RWPE1 (cell line): ENCODE measurements around the gene C1orf159.

ENCODE experiments used
- CTCF ChIA-PET: fragments of 350-600 bp; sonication (Branson Sonifier 250); formaldehyde crosslinking; extraction: SDS; loops from one replicate; lab custom pipeline; 2021; lab: Yijun Ruan, JAX
- POLR2A ChIA-PET: fragments of 400-600 bp; formaldehyde crosslinking; extraction: SDS; loops from one replicate; lab custom pipeline; 2020; ENCODE audit warnings: antibody characterized with exemption; ENCODE audit not compliant: low non-redundant PET; lab: Yijun Ruan, JAX
- DNase-seq: peaks from one replicate; pipeline ENCODE4 v3.0.0; 2012; ENCODE audit warnings: low spot score
- H3K27ac ChIP-seq: fragments of 450-650 bp; 2 replicates; pipeline ENCODE4 v1.5.1; 2017
- TF ChIP-seq, protein P1 (sequence below): fragments of 450-650 bp; conservative IDR thresholded peaks from 2 replicates; pipeline ENCODE4 v1.5.1; 2017; ENCODE audit warnings: low read depth, mild to moderate bottlenecking

C1orf159 gene

GRCh38 chr1:1120096-1120495 lies 4.2 kb upstream of the C1orf159 start:
- CTCF ChIA-PET: interaction anchor here (4.1 kb wide), 1 partner anchor 171 kb away, joined by 61 read pairs; no protein-coding TSS in a partner anchor
- DNase-seq: no peak
- POLR2A ChIA-PET: no interaction called here
- no peak overlapping the region for H3K27ac ChIP-seq
- TF ChIP-seq, protein P1, sequence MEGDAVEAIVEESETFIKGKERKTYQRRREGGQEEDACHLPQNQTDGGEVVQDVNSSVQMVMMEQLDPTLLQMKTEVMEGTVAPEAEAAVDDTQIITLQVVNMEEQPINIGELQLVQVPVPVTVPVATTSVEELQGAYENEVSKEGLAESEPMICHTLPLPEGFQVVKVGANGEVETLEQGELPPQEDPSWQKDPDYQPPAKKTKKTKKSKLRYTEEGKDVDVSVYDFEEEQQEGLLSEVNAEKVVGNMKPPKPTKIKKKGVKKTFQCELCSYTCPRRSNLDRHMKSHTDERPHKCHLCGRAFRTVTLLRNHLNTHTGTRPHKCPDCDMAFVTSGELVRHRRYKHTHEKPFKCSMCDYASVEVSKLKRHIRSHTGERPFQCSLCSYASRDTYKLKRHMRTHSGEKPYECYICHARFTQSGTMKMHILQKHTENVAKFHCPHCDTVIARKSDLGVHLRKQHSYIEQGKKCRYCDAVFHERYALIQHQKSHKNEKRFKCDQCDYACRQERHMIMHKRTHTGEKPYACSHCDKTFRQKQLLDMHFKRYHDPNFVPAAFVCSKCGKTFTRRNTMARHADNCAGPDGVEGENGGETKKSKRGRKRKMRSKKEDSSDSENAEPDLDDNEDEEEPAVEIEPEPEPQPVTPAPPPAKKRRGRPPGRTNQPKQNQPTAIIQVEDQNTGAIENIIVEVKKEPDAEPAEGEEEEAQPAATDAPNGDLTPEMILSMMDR: no peak

DNA sequence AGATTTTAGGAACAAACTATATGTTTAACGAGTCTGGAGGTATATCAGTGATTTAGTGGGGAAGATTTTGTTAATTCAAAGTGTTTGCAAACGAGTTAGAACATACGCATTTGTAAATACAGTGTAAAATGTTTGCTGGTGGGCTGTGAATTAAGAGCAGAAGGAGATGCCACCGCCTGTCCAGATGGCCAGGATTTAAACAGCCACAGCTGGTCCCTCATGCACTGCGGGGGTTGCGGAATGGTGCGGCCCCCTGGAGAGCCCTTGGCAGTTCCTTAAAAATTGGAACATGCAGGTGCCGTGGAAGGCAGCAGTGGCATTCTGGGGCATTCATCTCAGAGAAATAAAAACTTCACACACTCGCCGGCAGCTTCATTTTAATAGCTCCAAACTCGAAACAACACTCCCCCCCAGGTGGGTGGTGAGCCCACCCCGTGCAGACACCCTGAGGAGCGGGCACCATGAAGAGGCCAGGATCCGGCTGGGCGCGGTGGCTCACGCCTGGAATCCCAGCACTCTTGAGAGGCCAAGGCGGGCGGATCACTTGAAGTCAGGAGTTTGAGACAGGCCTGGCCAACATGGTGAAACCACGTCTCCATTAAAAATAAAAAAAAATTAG lies 3.5 kb upstream of the C1orf159 start:
- no peak for DNase-seq
- TF ChIP-seq, protein P1: no peak
- POLR2A ChIA-PET: no interaction called here
- CTCF ChIA-PET: interaction anchor here (4.1 kb wide), 1 partner anchor 172 kb away, joined by 61 read pairs; no protein-coding TSS in a partner anchor
- H3K27ac ChIP-seq: no peak overlapping the region

DNA sequence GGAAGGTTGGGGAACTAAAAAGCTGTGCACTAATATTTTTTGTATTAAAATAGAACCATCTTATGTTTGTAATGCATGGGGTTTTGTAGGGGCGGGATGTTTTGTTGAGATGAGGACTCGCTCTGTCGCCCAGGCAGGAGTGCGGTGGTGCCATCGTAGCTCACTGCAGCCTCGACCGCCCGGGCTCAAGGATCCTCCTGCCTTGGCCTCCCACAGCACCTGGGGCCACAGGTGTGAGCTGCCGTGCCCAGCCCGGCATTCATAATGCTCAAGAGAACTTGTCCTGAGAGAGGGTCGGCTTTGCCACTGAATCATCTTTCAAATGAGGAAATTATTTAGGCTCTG lies 3.0 kb upstream of the C1orf159 start:
- no peak for DNase-seq
- ChIA-PET POLR2A (no interaction called here), CTCF (interaction anchor here (0.6 kb wide), 1 partner anchor 327 kb away, joined by 3 read pairs; no protein-coding TSS in a partner anchor)
- TF ChIP-seq, protein P1: no peak
- H3K27ac ChIP-seq: no peak overlapping the region

- ChIA-PET POLR2A (interaction anchor here (0.6 kb wide), 1 partner anchor 98 kb away, joined by 4 read pairs; no protein-coding TSS in a partner anchor), CTCF (interaction anchor here (0.6 to 1.1 kb wide), 3 partner anchors 38 to 328 kb away, joined by 3 to 4 read pairs (median 4); no protein-coding TSS in a partner anchor)
- TF ChIP-seq, protein P1: no peak
Observed at GRCh38 chr1:1118011-1118875, 2.4 kb upstream of the C1orf159 start.

DNA sequence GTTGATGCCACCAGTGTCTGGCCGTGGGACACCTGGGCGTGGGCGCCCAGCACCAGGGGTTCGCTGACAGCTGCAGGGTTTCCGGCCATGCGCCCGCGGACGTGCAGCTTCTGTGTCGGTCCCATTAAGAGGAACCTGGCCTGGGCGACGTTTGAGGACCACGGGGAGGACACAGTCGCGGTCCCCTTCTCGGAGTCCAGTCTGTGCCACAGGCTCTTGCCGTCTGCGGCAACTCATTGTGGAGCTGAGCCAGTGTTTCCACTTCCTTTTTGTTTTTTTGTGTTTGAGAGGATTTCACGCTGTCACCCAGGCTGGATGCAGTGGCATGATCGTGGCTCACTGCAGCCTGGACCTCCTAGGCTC lies 1.6 kb upstream of the C1orf159 start:
- CTCF ChIA-PET: interaction anchor here (0.6 to 1.1 kb wide), 3 partner anchors 54 to 174 kb away, joined by 3 to 4 read pairs (median 3); no protein-coding TSS in a partner anchor

More at GRCh38 chr1:1118011-1118875, 2.4 kb upstream of the C1orf159 start:
- no peak overlapping the region for H3K27ac ChIP-seq
- no peak for DNase-seq

More for the DNA sequence above, 1.6 kb upstream of the C1orf159 start:
- no peak for DNase-seq
- POLR2A ChIA-PET: interaction anchor here (0.6 kb wide), 1 partner anchor 97 kb away, joined by 4 read pairs; no protein-coding TSS in a partner anchor
- TF ChIP-seq, protein P1: no peak
- H3K27ac ChIP-seq: no peak overlapping the region
